ENCODE measurements around the gene PARP15.

- TF ChIP-seq CTCF (IDR thresholded peaks at IDR 0.05) (no peak), POLR2AphosphoS5 (IDR thresholded peaks at IDR 0.05; ENCODE audit: insufficient read depth in 1 of 2, low read depth in 1 of 2) (no peak), POLR2A (IDR thresholded peaks at IDR 0.05) (no peak)
Measured at GRCh38 chr3:122646146-122646988, 68.9 kb downstream of the PARP15 start.

Data from vagina (tissue), 2 donors.